Stimulated activated CD8-positive, alpha-beta memory T cell treated with anti-CD3 and anti-CD28 coated beads, Interleukin-15, amount 100 ng/mL, for 24 hours (primary cell): ENCODE data around the gene PTPRK.

ENCODE experiments used
- DNase-seq: peaks from one replicate; pipeline ENCODE4 v3.0.0-alpha.2; 2020; ENCODE audit warnings: low read depth

PTPRK gene

GRCh38 chr6:128179876-128180438 is 340.4 kb downstream of the PTPRK start:
- no peak for DNase-seq

GRCh38 chr6:128174724-128175123 is 345.7 kb downstream of the PTPRK start:
- DNase-seq: no peak

GRCh38 chr6:128172752-128173682 is 347.4 kb downstream of the PTPRK start:
- DNase-seq: no peak

GRCh38 chr6:128172081-128172480 is 348.3 kb downstream of the PTPRK start:
- no peak for DNase-seq

- no peak for DNase-seq
Measured at GRCh38 chr6:128171182-128171581, 349.2 kb downstream of the PTPRK start.

- no peak for DNase-seq
Measured at GRCh38 chr6:128168244-128168643, 352.2 kb downstream of the PTPRK start.

- DNase-seq: no peak
Measured at GRCh38 chr6:128167552-128167951, 352.8 kb downstream of the PTPRK start.

- no peak for DNase-seq
Measured at GRCh38 chr6:128164254-128164653, 356.1 kb downstream of the PTPRK start.

- DNase-seq: no peak
Measured at GRCh38 chr6:128162423-128162822, 358.0 kb downstream of the PTPRK start.

- DNase-seq: no peak
Measured at GRCh38 chr6:128161839-128162238, 358.6 kb downstream of the PTPRK start.

GRCh38 chr6:128161263-128161662 is 359.1 kb downstream of the PTPRK start:
- DNase-seq: no peak

GRCh38 chr6:128158496-128158895 is 361.9 kb downstream of the PTPRK start:
- DNase-seq: no peak

- no peak for DNase-seq
Measured at GRCh38 chr6:128156321-128157111, 363.9 kb downstream of the PTPRK start.

GRCh38 chr6:128155826-128156225 is 364.6 kb downstream of the PTPRK start:
- DNase-seq: no peak

GRCh38 chr6:128152551-128152950 is 367.8 kb downstream of the PTPRK start:
- DNase-seq: no peak

- DNase-seq: no peak
Measured at GRCh38 chr6:128150376-128150775, 370.0 kb downstream of the PTPRK start.

GRCh38 chr6:128149796-128150195 is 370.6 kb downstream of the PTPRK start:
- no peak for DNase-seq

GRCh38 chr6:128144320-128144719 is 376.1 kb downstream of the PTPRK start:
- DNase-seq: no peak

GRCh38 chr6:128141932-128142331 is 378.5 kb downstream of the PTPRK start:
- DNase-seq: no peak

GRCh38 chr6:128139519-128139918 is 380.9 kb downstream of the PTPRK start:
- no peak for DNase-seq

GRCh38 chr6:128138694-128139093 is 381.7 kb downstream of the PTPRK start:
- no peak for DNase-seq

- DNase-seq: no peak
Measured at GRCh38 chr6:128135325-128135724, 385.1 kb downstream of the PTPRK start.

- no peak for DNase-seq
Measured at GRCh38 chr6:128131566-128131965, 388.8 kb downstream of the PTPRK start.
